ENCODE results near the gene RINL. TPM values are rescaled to one million over a fixed set of nuclear protein-coding genes. Genes with fewer than 3 reads are reported as not detected.

Gene RINL
- polyA plus RNA-seq, 1 of the 3 experiments (the other 2 are of a cell fraction), result 3.8 TPM

- no peak overlapping the region for H3K27ac ChIP-seq (ENCODE audit: low read depth in 2 of 2, low read length in 1 of 2)
- CTCF ChIA-PET, result interaction anchor here (1.5 to 3.4 kb wide), 2 partner anchors 12 to 18 kb away, joined by 5 to 23 read pairs; partner anchors contain the start of genes MRPS12, NFKBIB, SARS2 and SIRT2
Observed at GRCh38 chr19:38918526-38918925, 40.5 kb upstream of the RINL start.

More at GRCh38 chr19:38918526-38918925, 40.5 kb upstream of the RINL start:
- Histone ChIP-seq H3K9ac (no peak overlapping the region), H2AFZ (ENCODE audit: low read depth) (no peak overlapping the region), H3K4me3 (ENCODE audit: low read depth in 2 of 2, low read length in 1 of 2) (no peak overlapping the region), H3F3A (replicated peaks; ENCODE audit: insufficient read depth) (no peaks in the 10 kb centered on the region), H3K9me2 (no peaks in the 10 kb centered on the region), H3K4me1 (ENCODE audit: control insufficient read depth in 1 of 2, insufficient read depth in 2 of 2, low read depth in 1 of 2, low read length in 1 of 2) (peaks cover 0 to 10% of the 10 kb centered on the region in 2 experiments; a peak in 1 of 4 replicates), H3K79me2 (ENCODE audit: insufficient read depth) (no peaks in the 10 kb centered on the region), H3K9me3 (no peaks in the 10 kb centered on the region), H3K27me3 (ENCODE audit: insufficient read depth) (no peaks in the 10 kb centered on the region), H4K20me1 (ENCODE audit: insufficient read depth) (no peaks in the 10 kb centered on the region), H3K36me3 (replicated peaks in 1 of 2; ENCODE audit: control insufficient read depth in 1 of 2, insufficient read depth in 2 of 2, low read length in 1 of 2) (peaks cover 0 to 6% of the 10 kb centered on the region in 2 experiments), H3K4me2 (no peak overlapping the region)
- TF ChIP-seq POLR2AphosphoS5 (IDR thresholded peaks at IDR 0.05; ENCODE audit: low read depth, low read length) (no peak), ELF1 (IDR thresholded peaks at IDR 0.05) (no peak), SIN3A (IDR thresholded peaks at IDR 0.05; ENCODE audit: borderline replicate concordance, low read depth, low read length) (no peak), CTCF (IDR thresholded peaks at IDR 0.05) (no peak), TAF1 (IDR thresholded peaks at IDR 0.05; ENCODE audit: borderline replicate concordance, low read depth, low read length) (no peak), NRF1 (IDR thresholded peaks at IDR 0.05; ENCODE audit: low read depth, low read length) (no peak), RFX5 (IDR thresholded peaks at IDR 0.05; ENCODE audit: low read length) (no peak), YY1 (IDR thresholded peaks at IDR 0.05; ENCODE audit: low read depth) (no peak), GABPA (IDR thresholded peaks at IDR 0.05; ENCODE audit: low read depth) (no peak), SMC3 (IDR thresholded peaks at IDR 0.05; ENCODE audit: low read depth, low read length) (no peak), JUND (IDR thresholded peaks at IDR 0.05) (no peak), NFIC (IDR thresholded peaks at IDR 0.05; ENCODE audit: borderline replicate concordance) (no peak), RAD21 (IDR thresholded peaks at IDR 0.05; ENCODE audit: low read length) (no peak), FOXJ3 (CRISPR knock-in tag; IDR thresholded peaks at IDR 0.05) (no peak)
- TF ChIP-seq, protein P1, sequence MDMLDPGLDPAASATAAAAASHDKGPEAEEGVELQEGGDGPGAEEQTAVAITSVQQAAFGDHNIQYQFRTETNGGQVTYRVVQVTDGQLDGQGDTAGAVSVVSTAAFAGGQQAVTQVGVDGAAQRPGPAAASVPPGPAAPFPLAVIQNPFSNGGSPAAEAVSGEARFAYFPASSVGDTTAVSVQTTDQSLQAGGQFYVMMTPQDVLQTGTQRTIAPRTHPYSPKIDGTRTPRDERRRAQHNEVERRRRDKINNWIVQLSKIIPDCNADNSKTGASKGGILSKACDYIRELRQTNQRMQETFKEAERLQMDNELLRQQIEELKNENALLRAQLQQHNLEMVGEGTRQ (IDR thresholded peaks at IDR 0.05; ENCODE audit: borderline replicate concordance, low read depth, low read length), result no peak
- TF ChIP-seq, protein P2, sequence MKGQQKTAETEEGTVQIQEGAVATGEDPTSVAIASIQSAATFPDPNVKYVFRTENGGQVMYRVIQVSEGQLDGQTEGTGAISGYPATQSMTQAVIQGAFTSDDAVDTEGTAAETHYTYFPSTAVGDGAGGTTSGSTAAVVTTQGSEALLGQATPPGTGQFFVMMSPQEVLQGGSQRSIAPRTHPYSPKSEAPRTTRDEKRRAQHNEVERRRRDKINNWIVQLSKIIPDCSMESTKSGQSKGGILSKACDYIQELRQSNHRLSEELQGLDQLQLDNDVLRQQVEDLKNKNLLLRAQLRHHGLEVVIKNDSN (IDR thresholded peaks at IDR 0.05; ENCODE audit: borderline replicate concordance, low read depth), result no peak
- TF ChIP-seq, protein P3, sequence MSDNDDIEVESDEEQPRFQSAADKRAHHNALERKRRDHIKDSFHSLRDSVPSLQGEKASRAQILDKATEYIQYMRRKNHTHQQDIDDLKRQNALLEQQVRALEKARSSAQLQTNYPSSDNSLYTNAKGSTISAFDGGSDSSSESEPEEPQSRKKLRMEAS (IDR thresholded peaks at IDR 0.05; ENCODE audit: low read depth), result no peak
- peak; percentile 27 for DNase-seq
- 96% methylated on average over 10 of the region's 10 CpGs for WGBS (ENCODE audit: low lambda C conversion rate)
- POLR2A ChIA-PET, result interaction anchor here (0.6 to 1.2 kb wide), 2 partner anchors 12 to 32 kb away, joined by 3 to 4 read pairs; partner anchors contain the start of genes MRPS12 and SARS2
